ENCODE results near the gene PTTG1.

DNA sequence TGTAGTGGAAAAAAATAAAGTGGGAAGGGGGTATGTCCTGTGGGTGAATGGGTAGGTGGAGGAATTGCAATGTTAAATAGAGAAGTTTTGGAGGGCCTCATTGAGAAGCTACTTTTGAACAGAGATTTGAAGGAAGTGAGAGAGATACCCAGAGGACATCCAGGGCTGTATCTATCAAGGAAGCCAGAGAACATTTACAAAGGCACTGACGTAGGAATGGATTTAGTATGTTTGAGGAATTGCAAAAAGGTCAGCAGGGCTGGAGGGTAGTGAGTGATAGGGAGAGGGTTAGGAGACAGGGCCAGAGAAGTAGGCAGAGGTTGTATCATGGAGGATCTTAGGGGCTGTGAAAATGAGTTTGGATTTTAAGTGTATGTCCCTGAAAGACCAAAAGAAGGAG, 13.9 kb downstream of the PTTG1 start:
- TF ChIP-seq, protein P1, sequence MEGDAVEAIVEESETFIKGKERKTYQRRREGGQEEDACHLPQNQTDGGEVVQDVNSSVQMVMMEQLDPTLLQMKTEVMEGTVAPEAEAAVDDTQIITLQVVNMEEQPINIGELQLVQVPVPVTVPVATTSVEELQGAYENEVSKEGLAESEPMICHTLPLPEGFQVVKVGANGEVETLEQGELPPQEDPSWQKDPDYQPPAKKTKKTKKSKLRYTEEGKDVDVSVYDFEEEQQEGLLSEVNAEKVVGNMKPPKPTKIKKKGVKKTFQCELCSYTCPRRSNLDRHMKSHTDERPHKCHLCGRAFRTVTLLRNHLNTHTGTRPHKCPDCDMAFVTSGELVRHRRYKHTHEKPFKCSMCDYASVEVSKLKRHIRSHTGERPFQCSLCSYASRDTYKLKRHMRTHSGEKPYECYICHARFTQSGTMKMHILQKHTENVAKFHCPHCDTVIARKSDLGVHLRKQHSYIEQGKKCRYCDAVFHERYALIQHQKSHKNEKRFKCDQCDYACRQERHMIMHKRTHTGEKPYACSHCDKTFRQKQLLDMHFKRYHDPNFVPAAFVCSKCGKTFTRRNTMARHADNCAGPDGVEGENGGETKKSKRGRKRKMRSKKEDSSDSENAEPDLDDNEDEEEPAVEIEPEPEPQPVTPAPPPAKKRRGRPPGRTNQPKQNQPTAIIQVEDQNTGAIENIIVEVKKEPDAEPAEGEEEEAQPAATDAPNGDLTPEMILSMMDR (IDR thresholded peaks at IDR 0.05), result no peak
- TF ChIP-seq POLR2A (IDR thresholded peaks at IDR 0.05) (no peak), POLR2AphosphoS5 (IDR thresholded peaks at IDR 0.05) (no peak)
